Mucosa of gallbladder (tissue), 1 donor: ENCODE measurements around the gene TM4SF1. TPM values are rescaled to one million over a fixed set of nuclear protein-coding genes. Genes with fewer than 3 reads are reported as not detected.

Experiments
- DNase-seq: peaks from one replicate; pipeline ENCODE4 v3.0.0-alpha.2; 2020; ENCODE audit warnings: low spot score
- total RNA-seq: library from RNA; stranded (reverse); gene quantifications from one replicate; pipeline ENCODE4 v1.2.1, GENCODE V29; 2021
- donor health status: DM: no; HTN: no; CAD: no.

TM4SF1 gene
- total RNA-seq, 1 donor from 2014 or later = 139 TPM

DNA sequence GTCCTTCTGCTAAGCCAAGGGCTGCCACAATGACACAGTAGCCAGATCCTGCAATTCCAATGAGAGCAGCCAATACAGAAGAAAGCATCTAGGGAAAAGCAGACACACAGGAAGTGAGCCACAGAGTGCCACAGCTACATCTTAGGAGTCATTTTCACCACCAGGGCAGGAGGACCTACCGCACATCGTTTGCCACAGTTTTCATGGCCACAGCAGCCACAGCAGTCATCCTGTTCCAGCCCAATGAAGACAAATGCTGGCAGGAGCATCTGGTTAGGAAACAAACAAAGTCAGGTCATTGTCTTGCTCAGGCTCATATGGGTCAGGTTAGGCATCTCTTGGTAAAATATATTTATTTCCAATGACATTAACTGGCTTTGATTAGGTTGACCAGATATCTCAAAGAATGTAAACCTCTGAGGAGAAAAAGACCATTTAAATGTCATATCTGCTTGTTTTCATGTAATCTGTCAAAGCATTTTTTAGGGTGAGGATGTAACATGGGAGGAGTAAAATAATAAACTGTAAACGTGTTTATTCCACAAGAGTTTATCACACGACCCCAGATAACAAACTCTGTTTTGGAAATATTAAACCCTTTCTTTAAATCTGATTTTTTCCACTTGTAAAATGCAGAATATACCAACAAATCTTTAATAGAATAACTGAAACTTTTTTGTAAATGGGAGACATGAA lies 1.8 kb downstream of the TM4SF1 start:
- DNase-seq = no peak

DNA sequence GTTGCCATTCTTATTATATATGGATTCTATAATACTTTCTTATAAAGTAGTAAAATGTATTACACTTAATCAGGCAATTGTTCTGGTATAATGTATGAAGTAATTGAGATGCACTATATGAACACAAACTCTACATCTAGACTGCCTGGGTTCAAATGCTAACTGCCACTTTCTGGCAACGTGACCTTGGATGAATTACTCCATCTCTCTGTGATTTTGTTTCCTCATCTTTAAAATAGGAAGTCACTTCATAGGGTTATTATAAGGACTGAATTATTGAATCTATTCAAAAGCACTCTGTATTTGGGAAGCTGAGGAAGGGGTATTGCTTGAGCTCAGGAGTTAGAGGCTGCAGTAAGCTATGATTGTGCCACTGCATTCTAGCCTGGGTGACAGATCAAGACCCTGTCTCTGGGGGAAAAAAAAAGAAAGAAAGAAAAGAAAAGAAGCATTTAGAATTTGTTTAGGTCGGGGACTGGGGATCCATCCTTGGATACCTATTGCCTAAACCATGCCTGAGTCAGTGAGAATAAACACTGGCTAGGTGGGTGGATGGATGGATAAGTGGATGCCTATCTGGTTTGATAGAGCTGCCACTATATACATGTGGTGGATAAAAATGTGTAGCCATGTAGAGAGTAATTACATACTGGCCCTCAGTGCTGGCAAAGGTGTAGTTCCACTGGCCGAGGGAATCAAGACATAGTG lies 2.5 kb downstream of the TM4SF1 start:
- DNase-seq = no peak

DNA sequence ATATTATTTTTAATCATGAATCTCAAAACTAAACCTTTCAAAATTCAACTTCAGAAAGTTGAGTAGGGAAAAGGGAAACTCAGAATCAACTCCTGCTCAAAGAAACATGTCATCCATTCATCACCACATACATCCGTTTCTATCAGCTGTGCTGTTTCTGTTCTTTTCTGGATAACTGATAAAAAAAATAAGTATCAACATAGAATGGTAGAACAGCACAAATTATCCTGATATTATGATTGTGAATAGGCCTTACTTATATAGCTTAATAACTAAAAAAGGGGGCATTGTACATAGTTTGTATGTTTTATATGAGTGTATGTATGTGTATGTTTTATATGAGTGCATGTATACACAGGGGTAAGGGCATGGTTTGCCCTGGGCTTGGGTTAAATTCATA lies 3.1 kb downstream of the TM4SF1 start:
- no peak for DNase-seq

DNA sequence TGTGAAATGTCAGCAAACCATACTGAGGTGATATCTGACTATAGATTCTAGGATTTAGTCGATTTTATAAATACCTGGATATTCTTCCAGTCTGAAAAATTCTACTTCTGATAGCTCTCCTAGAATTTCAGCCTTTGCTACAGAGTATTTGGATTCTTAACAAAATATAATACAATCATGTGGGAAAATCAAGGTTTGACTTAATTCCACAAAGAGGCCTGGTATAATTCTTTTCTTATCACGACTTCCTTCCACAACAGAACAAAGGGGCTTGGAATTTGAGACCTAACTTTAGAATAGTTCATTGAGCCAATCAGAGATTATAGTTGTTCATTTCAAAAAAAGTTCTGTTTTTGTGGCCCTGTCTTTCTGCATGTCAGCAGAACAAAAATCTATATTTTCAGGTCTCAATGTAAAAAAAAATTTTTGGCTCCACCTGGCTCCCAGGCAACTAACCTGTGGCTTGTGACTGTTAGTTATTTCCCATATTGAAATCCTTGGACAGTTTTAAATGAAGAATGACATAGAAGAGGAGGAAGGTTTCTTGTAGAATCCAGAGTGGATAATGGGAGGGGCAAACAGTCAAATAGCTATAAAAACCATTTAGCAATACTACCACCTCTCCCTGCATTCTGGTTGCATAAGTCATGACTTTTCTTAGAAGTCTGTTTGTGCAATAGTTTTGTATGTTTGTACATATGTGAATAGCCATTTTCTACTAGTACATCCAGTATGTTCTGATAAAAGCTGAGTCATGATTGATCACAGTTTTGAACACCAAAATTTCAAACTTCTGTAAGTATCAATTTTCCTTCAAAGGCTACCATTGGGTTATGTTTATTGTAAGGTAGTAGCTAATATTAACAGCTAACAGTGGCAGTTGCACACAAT lies 4.0 kb downstream of the TM4SF1 start:
- no peak for DNase-seq

DNA sequence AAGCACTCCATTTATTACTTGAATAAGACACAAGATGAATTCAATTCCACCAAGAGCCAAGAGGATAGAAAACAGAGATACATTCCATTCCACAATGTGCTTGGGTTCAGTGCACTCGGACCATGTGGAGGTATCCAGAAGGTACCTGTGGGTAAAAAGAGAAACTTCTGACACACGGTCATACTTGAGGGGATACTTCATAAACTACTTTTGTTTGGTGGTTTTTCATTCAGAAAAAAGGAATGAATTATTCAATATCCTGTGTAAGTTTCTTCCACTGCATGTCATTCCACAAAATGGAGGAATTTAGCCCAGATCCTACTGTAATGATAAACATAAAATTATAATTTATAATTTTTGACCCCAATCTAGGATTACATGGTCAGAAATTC lies 5.7 kb downstream of the TM4SF1 start:
- DNase-seq = no peak

DNA sequence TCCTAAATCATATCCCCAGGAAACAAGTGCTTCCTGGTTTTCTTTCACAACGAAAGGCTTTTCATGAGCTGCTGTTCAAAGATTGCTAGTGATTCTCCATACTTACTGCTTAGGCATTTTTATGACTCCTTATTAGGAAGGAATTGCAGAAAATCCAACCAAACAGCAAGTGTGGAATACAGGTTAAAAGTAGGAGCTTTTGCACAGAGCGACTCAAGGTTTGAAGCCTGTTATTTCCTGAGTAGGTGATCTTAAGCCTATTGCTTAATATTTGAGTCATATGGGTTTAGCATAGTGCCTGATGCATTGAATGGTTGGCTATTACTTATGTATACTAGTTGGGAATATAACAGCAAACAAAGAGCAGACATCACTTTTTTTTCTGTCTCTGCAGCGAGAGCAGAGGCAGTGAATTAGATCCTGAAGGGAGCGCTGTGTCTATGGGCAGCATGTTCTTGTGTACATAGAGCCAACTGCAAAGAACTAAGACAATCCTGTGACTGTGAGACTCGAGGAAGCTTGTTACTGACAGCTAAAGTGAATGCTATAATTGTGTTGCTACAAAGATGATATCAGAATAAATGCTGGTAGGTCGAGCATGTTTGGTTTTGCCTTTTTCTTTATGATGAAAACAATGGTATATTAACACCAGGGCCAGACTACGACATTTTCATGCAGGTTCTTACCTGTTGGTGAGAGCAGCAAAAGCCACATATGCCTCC lies 6.3 kb downstream of the TM4SF1 start:
- no peak for DNase-seq

DNA sequence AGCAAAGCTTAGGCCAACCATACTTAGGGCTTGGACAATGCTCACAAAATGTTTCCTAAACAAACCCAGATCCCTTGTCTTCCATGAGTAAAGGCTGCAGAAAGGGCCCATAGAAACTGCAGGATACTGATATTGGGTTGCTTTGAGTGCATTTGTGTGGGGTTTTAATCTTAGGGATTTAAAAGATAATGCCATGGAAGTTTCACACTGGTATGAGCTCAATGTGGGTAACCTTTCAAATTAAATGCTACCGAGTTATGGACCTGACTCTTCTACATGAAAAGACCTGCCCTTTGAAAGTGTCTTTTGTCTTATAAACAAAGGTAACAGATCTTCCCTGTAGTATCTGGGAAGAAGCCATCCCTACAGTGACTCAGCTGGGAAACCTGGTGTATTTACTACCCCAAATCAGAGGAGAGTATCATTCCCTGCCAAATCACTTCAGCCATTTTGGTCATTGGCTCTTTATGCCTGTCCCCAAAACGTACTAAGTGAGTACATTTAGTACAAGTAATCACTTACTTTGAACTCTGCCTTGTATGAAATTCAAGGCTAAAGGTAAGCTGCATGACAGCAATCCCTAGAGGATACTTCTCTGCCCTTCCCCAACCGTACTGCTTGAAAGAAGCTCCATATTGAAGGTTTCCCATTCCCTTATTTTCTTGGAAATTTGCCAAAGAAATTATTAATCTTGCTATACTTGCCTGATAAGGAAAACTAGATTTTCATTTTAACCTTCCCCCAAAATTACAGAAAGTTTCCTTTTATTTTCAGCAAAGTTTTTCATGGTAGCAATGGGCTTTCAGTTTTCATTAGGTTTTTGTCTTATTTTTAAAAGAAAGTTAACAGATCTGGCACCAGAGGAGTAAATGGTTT lies 7.2 kb downstream of the TM4SF1 start:
- no peak for DNase-seq

DNA sequence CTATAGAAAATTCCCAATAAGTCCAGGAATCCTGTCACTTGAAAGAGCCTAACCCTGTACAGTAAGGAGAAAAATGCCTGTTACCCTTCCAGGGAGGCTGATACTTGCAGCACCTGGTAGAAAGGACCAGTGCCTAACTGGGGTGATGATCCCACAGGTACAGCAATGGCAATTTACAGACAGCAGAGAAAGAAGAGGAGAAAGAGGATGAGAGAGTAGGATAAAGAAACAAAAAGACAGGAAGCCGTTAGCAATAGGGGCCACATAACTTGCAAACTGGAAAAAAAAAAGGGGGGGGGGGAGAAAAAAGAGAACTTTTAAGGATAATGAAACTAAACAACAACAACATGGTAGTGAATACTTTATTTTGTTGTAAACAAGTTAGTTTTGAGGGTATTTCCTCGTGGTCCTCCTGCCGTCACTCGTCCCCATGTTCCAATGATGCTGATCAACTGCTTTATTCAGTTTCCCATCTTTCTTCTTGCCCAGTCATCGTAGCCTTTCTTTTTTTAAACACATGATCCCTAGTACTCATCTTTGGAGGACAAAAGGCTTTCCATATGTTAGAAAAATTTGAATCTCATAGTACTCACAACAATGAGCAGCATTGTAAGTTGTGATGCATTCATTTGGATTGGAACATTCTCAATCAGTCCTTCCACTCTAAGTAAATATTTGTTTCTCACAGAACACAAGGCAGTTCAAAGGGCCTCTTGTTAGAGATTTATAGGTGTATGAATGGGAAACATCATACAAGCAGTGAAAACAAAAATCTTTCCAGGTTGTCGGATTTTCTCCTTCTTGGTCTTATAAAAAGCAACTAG lies 8.6 kb downstream of the TM4SF1 start:
- DNase-seq = no peak

DNA sequence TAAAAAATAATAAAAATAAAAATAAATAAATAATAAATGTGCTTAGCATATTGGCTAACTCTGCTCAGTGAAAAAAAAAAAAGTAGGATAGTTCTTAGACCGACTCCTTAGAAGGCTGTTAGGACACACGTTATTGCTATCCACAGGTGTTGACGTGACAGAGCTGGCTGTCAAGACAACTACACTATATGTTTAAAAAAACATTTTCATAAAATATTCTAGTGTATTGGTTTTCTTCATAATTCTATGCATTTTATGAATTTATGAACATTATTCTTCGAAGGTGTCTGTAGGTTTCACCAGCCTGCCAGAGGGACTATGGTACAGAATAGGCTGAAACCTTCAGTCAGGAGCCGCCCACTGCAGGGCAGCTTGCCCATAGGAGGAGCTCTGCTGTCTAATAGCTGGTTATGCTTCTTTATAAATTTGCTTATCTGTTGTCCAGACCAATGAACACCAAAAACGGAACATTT lies 9.2 kb downstream of the TM4SF1 start:
- DNase-seq = no peak

DNA sequence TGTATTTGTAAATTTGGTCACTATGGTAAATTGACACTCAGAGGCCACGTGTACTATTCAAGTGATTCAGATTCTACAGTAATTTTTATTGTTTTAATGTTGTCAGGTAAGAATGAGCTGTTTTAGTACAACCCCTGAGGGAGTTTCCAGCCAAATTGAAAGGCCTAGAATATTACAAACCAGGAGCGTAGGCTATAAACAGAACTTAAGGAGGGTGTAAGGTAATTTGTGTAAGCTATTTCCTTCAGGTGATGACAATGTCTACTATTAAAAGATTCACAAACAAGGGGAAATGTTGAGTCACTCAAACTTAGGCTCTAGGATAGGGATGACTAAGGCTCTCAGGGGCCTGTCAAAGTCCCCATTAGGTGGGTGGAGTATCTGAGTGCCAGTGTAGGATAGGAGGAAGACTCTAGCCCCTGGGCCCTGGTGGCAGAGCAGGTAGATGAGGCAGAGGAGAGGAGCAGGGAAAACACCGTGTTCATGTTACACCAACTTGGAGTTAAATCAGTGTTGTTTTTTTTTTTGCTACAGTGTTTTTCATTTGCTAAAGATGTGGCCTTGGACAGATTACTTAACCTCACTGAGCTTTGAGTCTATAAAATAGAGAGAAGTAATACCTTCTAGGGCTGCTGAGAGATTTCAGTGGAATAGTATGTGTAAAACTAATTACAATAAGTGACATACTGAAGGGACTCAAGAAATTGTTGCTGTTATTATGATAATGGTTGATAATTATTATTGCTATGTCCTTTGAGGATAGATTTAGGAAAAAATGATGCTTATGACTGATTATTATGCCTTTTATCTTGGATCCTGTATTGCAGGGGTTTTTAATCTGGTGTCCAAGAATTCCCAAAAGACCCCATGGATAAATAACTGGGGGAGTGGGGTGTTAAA lies 10.3 kb downstream of the TM4SF1 start:
- no peak for DNase-seq

DNA sequence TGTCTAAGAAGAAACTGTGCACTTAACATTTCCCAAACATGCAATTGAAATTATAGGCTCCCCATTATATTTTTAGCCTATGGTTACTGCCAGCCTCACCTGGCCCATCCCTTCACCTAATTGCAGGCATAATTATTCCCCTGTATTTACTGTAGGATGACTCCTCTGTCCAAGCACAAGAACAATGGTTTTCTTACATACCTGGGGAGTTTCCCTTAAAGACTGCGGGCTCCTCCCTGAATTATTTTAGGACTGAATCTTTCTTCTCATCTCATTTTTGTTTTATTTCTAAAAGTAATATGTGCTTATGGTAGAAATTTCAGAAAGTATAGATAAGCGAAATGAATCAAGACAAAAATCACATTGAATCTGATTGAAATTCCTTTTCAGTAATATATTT lies 11.4 kb downstream of the TM4SF1 start:
- no peak for DNase-seq

DNA sequence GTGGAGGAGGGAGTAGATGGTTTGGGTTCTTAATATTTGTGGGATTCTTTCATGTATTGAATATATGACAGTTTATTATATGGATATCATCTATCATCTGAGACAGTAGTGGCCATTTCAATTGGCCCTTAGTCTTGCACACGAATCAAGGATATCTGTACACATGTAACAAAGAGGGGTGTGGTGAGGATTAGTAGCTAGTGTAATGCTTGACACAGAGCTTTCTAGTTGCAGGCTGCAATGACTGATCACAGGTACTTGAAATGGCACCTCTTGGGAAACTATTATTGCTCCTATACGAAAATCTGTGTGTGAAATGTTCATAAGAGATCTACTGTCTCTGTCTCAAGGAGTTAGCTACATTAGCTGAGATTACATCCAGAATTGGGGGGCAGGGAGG lies 12.8 kb downstream of the TM4SF1 start:
- DNase-seq = no peak

DNA sequence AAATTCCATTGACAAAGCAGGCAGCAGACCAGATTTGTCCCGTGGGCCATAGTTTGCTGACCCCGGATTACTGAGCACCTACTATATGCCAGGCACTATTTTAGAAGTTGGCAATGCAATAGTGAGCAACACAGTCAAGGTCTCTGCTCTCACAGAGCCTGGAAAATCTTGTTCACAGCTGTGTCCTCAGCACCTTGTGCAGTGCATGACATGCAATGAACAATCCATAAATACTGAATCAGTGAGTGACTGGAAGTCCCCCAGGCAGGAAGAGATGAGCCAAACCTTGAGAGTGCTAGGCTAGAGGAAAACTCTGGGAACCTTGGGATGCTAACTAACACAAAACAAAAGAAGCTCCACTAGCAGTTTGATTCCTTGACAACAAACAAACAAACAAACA lies 14.4 kb downstream of the TM4SF1 start:
- DNase-seq = no peak

DNA sequence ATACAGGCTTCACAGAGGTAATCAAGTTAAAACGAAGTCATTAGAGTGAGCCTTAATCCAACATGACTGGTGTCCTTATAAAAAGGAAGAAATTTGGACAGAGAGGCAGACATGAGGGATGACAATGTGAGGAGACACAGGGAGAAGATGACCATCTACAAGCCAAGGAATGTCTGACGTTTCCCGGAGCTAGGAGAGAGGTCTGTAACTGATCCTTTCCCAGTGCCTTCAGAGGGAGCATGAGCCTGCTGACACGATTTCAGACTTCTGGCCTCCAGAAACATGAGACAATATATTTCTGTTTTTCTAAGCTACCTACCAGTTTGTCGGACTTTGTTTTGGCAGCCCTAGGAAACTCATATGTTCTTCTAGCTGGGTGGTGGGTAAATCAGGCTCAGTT lies 15.1 kb downstream of the TM4SF1 start:
- no peak for DNase-seq

DNA sequence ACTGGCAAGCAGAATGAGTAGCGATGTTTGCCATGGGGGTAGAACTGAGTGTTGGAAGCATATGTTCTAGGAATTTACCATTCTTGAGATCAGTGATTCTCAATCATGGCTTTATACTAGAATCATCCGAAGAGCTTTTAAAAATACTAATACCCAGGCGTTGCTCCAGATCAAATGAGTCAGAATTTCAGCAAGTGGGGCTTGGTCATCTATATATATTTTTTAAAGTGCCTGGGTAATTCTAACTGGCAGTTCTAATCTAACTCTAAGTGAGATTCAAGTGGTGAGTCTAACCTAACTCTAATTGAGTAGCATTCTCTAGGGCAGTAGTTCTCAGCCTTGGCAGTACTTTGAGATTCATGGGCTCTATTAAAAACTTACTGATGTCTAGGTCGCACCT lies 20.8 kb downstream of the TM4SF1 start:
- DNase-seq = no peak

DNA sequence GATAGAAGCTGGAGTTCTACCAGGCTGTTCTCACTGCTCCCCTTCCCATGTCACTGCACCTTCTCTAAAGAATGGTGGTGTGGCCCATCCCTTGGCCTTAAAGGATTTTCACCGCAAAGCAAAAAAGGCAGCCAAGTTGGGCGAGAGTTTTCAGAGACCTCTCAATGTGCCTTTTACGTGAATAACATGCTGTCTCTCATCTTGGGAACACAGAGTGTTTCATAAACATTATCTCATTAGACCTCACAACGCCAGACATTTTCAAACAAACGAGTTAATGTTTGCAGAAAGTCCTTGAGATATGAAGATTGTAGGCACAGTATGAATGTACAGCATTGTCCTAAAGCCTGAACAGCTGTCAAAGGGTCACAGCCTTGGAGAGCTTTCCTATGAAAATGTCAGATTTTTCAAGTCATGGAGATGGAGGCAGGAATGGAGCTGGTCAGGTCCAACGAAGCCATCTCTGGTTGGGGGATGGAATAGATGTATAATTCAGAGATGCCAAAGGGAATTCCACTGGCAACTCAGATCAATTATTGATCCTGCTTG lies 21.3 kb downstream of the TM4SF1 start:
- DNase-seq = peak; percentile 60

DNA sequence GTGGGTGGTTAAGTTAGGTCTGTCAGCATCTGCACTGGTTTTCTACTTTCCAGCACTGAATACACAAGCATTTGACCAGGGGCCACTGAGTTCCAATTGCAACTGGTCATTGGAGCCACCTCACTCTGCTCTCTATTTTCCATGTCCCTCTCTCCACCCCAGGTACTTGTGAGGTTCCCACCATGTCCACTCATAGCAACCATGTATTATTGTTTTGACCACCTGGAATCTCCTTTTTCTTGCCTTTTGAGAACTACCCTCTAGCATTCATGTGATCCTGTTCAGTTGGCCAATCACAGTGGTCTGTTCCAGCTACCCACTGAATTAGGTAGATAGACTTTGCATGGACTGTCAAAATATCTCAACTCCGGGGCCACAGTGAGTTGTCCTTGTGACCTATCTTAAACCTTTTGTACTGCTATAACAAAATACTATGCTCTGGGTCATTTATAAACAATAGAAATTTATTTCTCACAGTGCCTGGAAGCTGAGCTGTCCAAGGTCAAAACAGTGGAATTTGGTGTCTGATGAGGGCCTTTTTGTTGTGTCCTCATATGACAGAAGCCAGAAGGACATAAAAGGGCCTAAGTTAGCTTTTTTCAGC lies 23.8 kb downstream of the TM4SF1 start:
- DNase-seq = no peak

DNA sequence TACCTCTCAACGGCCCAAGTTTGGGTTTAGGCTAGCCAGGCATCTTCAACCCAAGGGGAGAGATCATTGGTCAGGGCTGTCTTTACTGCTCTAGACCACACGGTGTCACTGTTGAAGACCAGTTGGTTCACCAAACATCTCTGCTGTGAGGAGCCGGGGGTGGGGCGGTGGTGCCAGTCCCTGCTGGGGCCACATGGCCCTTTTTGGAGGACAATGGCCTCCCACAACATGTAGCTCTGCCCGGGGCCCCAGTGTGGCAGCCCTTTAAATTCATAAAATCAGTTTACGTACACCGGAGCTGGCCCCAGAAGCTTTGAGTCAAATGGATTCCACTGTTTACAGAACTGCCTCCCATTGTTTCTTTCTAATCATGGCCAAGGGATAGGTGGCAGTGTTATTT lies 24.9 kb downstream of the TM4SF1 start:
- DNase-seq = peak; percentile 58
